ENCODE data around the gene GBX2.

The GBX2 gene

DNA sequence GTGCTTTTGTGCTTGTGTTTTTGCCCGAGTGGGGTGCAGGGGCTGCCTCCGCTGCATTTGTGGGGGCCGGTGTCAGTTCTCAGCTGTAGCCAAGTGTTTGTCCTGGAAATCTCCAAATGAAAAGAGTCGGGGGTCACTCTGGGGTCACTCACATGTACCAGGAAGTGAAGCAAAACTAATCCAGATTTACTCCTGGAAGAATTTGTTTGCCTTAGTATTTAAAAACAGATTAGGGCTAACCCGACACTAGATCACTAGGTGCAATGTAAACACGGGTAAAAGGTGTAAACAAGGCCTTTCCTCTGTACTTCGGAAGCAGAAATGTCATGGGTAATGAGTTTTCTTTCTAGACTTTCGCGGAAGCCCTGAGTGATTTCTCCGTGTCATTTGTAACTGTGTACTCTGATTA is 50.3 kb downstream of the GBX2 start:
- DNase-seq (ENCODE audit: low read depth) = no peak

DNA sequence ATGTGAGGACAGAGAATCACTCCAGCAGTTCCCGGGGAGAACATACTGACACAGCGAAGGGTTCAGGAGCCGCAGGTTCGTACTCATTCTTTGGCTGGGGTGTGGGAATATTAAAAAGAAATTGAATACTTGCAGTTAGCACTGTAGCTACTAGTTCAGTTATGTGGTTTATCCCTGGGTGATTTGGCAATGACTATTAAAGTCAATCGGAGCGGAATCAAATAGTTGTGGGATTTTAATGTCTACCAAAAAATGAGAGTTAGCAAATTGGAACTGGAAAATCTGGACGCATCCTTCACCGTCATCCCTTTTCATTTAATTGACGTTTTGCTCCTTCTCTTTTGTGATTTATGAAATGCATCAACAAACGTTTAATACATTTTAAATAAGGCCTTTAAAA is 50.8 kb downstream of the GBX2 start:
- no peak for DNase-seq (ENCODE audit: low read depth)

All from stimulated activated CD8-positive, alpha-beta memory T cell treated with anti-CD3 and anti-CD28 coated beads, Interleukin-12 subunit alpha, Interleukin-12 subunit beta, amount 100 ng/mL, for 4 hours (primary cell).